Amniotic epithelial cell (primary cell): Measurements from ENCODE around the gene ZNF678.

ENCODE experiments used
- DNase-seq: peaks from one replicate; pipeline ENCODE4 v3.0.0-alpha.2; 2010; ENCODE audit warnings: low read depth

The ZNF678 gene

GRCh38 chr1:227723474-227723873 is 160.1 kb downstream of the ZNF678 start:
- no peak for DNase-seq

GRCh38 chr1:227725046-227725445 is 161.7 kb downstream of the ZNF678 start:
- DNase-seq = no peak

- no peak for DNase-seq
Measured at GRCh38 chr1:227726318-227726717, 163.0 kb downstream of the ZNF678 start.
